Loucy (cell line): ENCODE measurements around the gene SH3PXD2A.
A peak's percentile ranks its signal among the peaks of the same experiment; 100 is the strongest.

Experiments used
- H2AFZ ChIP-seq: fragments of 200-600 bp; sonication (generic); 2 replicates; pipeline ENCODE4 v1.6.0; 2016; ENCODE audit warnings: antibody characterized with exemption, mild to moderate bottlenecking, low read length, moderate library complexity
- H3F3A ChIP-seq: fragments of 200-600 bp; 2 replicates; pipeline ENCODE4 v1.6.0; 2016; ENCODE audit warnings: antibody characterized with exemption, low read depth, mild to moderate bottlenecking
- H3K27me3 ChIP-seq: fragments of 200-600 bp; sonication (generic); 2 replicates; pipeline ENCODE4 v1.6.1; 2014; ENCODE audit warnings: low read length, mild to moderate bottlenecking; ENCODE audit not compliant: insufficient read depth, poor library complexity, severe bottlenecking
- H3K36me3 ChIP-seq: fragments of 200-600 bp; sonication (generic); 2 replicates; pipeline ENCODE4 v1.6.1; 2016; ENCODE audit warnings: low read length; ENCODE audit not compliant: insufficient read depth
- H3K4me1 ChIP-seq: fragments of 200-600 bp; sonication (generic); 2 replicates; pipeline ENCODE4 v1.5.1; 2014; ENCODE audit warnings: low read length, mild to moderate bottlenecking; ENCODE audit not compliant: insufficient read depth, poor library complexity, severe bottlenecking
- H3K4me2 ChIP-seq: fragments of 200-600 bp; sonication (generic); 2 replicates; pipeline ENCODE4 v1.6.0; 2014; ENCODE audit warnings: antibody characterized with exemption, low read length, low read depth, mild to moderate bottlenecking; ENCODE audit not compliant: poor library complexity, severe bottlenecking
- H3K4me3 ChIP-seq: fragments of 200-600 bp; sonication (generic); 2 replicates; pipeline ENCODE4 v1.5.1; 2014; ENCODE audit warnings: low read length, mild to moderate bottlenecking, mixed read lengths; ENCODE audit not compliant: poor library complexity, severe bottlenecking
- H3K79me2 ChIP-seq: fragments of 200-600 bp; sonication (generic); 2 replicates; pipeline ENCODE4 v1.6.1; 2014; ENCODE audit warnings: low read length; ENCODE audit not compliant: insufficient read depth
- H3K9ac ChIP-seq: fragments of 200-600 bp; sonication (generic); 2 replicates; pipeline ENCODE4 v1.6.0; 2014; ENCODE audit warnings: mild to moderate bottlenecking, low read depth, low read length, moderate library complexity; ENCODE audit not compliant: poor library complexity, severe bottlenecking
- H3K9me2 ChIP-seq: fragments of 200-600 bp; sonication (generic); replicated peaks from 2 replicates; pipeline ENCODE4 v1.6.1; 2016; ENCODE audit warnings: low read depth, low read length, mixed read lengths
- H3K9me3 ChIP-seq: fragments of 200-600 bp; sonication (generic); 2 replicates; pipeline ENCODE4 v1.6.1; 2014; ENCODE audit warnings: mild to moderate bottlenecking, antibody characterized with exemption, low read length, low read depth; ENCODE audit not compliant: insufficient read depth
- H4K20me1 ChIP-seq: fragments of 200-600 bp; sonication (generic); 2 replicates; pipeline ENCODE4 v1.6.0; 2014; ENCODE audit warnings: antibody characterized with exemption, low read length, mild to moderate bottlenecking; ENCODE audit not compliant: insufficient read depth, poor library complexity, severe bottlenecking
- EZH2phosphoT487 ChIP-seq: fragments of 200-600 bp; IDR thresholded peaks from 2 replicates; pipeline ENCODE4 v1.6.1; 2018; ENCODE audit warnings: antibody characterized with exemption, mild to moderate bottlenecking, moderate library complexity, borderline replicate concordance
- TF ChIP-seq, protein P1 (sequence below): fragments of 200-600 bp; sonication (generic); conservative IDR thresholded peaks from 2 replicates; pipeline ENCODE4 v1.5.1; 2014; ENCODE audit warnings: mild to moderate bottlenecking, antibody characterized with exemption, low read length

Gene SH3PXD2A

DNA sequence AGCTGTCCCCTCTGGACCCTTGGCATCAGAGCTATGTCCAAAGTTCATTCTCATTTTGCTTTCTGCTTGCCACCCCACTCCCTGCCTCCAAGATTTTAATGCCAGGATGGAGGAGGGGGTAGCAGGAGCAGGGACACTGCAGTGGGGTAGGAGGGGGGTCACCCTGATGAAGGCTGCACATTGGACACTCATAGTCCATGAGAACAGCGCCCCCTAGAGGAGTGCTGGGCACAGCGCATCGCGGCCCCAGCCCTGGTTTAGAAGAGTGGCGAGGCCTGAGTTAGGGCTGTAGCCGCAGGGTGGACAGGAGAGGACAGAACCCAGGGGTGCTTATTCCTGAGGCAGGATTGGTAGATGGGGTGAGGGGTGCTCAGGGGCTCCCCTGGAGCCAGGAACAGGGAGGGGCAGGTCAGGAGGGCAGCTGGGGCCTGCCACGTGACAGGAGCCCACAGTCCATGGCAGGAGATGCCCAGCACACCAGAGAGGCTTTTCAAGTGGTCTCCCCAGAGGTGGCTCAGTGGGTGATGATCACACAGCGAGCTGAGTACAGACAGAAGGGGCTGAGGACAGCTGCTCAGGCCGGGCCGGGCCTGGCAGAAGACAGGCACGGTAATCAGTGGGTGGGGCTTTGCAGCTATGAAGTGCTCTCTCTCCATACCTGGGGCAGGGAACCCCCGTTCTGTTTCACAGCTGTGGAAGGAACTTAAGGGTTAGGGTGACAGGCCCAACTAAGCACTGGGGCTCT, 290.4 kb downstream of the SH3PXD2A start:
- H3K79me2 ChIP-seq: no peaks in the 10 kb centered on the region
- no peaks in the 10 kb centered on the region for H3F3A ChIP-seq
- no peak overlapping the region for H3K4me3 ChIP-seq
- no peaks in the 10 kb centered on the region for H4K20me1 ChIP-seq
- H3K9me2 ChIP-seq: no peaks in the 10 kb centered on the region
- H3K36me3 ChIP-seq: no peaks in the 10 kb centered on the region
- no peaks in the 10 kb centered on the region for H3K9me3 ChIP-seq
- H3K4me2 ChIP-seq: no peak overlapping the region
- no peak overlapping the region for H2AFZ ChIP-seq
- H3K4me1 ChIP-seq: no peaks in the 10 kb centered on the region
- H3K9ac ChIP-seq: no peak overlapping the region
- H3K27me3 ChIP-seq: no peaks in the 10 kb centered on the region
- TF ChIP-seq, protein P1, sequence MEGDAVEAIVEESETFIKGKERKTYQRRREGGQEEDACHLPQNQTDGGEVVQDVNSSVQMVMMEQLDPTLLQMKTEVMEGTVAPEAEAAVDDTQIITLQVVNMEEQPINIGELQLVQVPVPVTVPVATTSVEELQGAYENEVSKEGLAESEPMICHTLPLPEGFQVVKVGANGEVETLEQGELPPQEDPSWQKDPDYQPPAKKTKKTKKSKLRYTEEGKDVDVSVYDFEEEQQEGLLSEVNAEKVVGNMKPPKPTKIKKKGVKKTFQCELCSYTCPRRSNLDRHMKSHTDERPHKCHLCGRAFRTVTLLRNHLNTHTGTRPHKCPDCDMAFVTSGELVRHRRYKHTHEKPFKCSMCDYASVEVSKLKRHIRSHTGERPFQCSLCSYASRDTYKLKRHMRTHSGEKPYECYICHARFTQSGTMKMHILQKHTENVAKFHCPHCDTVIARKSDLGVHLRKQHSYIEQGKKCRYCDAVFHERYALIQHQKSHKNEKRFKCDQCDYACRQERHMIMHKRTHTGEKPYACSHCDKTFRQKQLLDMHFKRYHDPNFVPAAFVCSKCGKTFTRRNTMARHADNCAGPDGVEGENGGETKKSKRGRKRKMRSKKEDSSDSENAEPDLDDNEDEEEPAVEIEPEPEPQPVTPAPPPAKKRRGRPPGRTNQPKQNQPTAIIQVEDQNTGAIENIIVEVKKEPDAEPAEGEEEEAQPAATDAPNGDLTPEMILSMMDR: peak; percentile 95
- no peak for TF ChIP-seq EZH2phosphoT487

DNA sequence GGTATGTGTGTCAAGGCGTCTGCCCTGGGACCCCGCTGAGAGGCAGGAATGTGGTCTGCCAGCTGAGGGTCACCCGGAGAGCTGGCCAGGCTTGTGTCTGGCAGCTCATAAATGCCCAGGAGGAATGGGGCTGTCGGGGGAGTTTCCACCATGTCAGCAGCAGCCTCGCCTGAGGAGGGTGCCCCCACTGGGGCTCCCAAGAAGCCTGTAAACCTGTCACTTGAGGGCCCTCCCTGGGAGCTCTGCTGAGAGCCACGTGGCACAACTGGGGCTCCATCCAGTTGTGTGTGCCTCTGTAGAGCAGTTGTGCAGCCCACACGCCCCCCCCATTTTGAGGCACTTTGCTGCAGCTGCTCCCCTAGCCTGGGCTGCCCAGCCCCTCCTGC, 291.3 kb downstream of the SH3PXD2A start:
- TF ChIP-seq EZH2phosphoT487: no peak
- TF ChIP-seq, protein P1: no peak

DNA sequence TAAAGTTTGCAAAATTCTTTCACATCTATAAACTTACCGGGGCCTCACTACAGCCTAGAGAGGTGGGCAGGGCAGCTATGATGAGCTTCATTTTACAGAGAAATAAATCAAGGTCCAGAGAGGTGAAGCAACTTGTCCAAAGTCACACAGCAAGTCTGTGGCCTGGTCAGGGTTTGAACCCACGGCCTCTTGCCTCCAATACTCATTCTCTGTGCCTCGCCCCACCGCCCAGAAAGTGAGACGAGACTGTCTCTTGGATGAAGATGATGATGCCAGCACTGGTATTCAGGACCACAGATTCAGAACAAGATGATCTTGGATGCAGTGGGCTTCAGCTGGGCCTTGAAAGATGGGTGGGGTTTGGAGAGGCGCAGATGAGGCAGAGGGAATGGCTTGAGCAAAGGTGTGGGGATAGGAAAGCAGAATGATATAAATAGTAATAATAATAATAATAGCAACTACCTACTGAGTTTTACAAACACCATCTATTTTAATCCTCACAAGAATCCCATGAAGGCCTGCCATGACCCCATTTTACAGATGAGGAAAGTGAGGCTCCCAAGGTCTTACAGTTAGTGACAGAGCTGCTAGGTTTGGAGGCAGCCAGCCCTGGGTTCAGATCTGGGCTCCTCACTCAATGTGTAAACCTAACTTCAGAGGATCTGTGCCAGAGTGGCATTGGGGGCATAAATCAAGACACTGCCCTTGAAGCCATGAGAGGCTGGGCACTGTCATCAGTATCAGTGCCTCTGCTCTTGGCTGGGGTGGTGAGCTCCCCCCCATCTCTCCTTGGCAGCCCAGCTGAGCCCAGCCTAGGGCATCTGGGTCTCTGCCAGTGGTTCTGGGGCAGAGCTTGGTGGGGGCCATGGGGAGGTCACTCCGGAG, 291.9 kb downstream of the SH3PXD2A start:
- no peaks in the 10 kb centered on the region for H3K4me1 ChIP-seq
- H3K9me2 ChIP-seq: no peaks in the 10 kb centered on the region
- H2AFZ ChIP-seq: no peak overlapping the region
- H3K9ac ChIP-seq: no peak overlapping the region
- no peaks in the 10 kb centered on the region for H4K20me1 ChIP-seq
- H3K4me3 ChIP-seq: no peak overlapping the region
- no peaks in the 10 kb centered on the region for H3K79me2 ChIP-seq
- TF ChIP-seq EZH2phosphoT487: no peak
- TF ChIP-seq, protein P1: no peak
- no peaks in the 10 kb centered on the region for H3K36me3 ChIP-seq
- H3K4me2 ChIP-seq: no peak overlapping the region
- no peaks in the 10 kb centered on the region for H3K9me3 ChIP-seq
- no peaks in the 10 kb centered on the region for H3K27me3 ChIP-seq
- no peaks in the 10 kb centered on the region for H3F3A ChIP-seq

More for the DNA sequence above, 291.3 kb downstream of the SH3PXD2A start:
- no peaks in the 10 kb centered on the region for H4K20me1 ChIP-seq
- H3K4me3 ChIP-seq: no peak overlapping the region
- H3K4me2 ChIP-seq: no peak overlapping the region
- H3K9ac ChIP-seq: no peak overlapping the region
- H3K4me1 ChIP-seq: no peaks in the 10 kb centered on the region
- H2AFZ ChIP-seq: no peak overlapping the region
- no peaks in the 10 kb centered on the region for H3K27me3 ChIP-seq
- H3K9me2 ChIP-seq: no peaks in the 10 kb centered on the region
- H3K9me3 ChIP-seq: no peaks in the 10 kb centered on the region
- no peaks in the 10 kb centered on the region for H3K36me3 ChIP-seq
- no peaks in the 10 kb centered on the region for H3K79me2 ChIP-seq
- H3F3A ChIP-seq: no peaks in the 10 kb centered on the region
